ENCODE results near the gene FOXRED1.
"Not testable (repeated sequence)": the region's sequence is repeated elsewhere in the genome, so short reads cannot be mapped to it uniquely, and the experiment has no call there.

FOXRED1 gene

DNA sequence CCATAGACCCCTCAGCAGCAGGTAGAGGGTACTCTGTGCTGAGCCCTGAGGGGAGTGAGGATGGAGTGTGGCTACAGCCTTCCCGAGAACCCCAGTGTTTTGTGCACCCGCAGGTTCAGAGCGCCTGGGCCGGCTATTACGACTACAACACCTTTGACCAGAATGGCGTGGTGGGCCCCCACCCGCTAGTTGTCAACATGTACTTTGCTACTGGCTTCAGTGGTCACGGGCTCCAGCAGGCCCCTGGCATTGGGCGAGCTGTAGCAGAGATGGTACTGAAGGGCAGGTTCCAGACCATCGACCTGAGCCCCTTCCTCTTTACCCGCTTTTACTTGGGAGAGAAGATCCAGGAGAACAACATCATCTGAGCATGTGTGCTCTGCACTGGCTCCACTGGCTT lies 8.4 kb downstream of the FOXRED1 start:
- no peak for DNase-seq (ENCODE audit: low read depth in 2 of 2)

DNA sequence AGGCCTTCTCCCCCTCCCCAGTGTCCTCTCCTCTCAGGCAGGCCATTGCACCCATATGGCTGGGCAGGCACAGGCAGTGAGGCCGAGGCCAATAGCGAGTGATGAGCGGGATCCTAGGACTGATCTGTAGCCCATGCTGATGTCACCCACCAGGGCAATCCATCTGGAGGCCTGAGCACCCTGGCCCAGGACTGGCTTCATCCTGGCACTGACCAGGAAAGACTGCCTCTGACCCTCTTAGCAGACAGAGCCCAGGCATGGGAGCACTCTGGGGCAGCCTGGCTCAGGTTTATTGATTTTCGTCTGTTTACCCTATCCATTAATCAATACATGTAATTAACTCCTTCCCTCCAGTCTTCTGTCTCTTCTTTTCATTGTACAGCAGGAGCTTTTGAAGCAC lies 8.8 kb downstream of the FOXRED1 start:
- no peak for DNase-seq (ENCODE audit: low read depth in 2 of 2)

GRCh38 chr11:126279191-126279590 lies 10.2 kb downstream of the FOXRED1 start:
- no peak for DNase-seq (ENCODE audit: low read depth in 2 of 2)

GRCh38 chr11:126280595-126280994 lies 11.6 kb downstream of the FOXRED1 start:
- DNase-seq (ENCODE audit: low read depth in 2 of 2) = no peak

GRCh38 chr11:126281245-126281644 lies 12.3 kb downstream of the FOXRED1 start:
- no peak for DNase-seq (ENCODE audit: low read depth in 2 of 2)

DNA sequence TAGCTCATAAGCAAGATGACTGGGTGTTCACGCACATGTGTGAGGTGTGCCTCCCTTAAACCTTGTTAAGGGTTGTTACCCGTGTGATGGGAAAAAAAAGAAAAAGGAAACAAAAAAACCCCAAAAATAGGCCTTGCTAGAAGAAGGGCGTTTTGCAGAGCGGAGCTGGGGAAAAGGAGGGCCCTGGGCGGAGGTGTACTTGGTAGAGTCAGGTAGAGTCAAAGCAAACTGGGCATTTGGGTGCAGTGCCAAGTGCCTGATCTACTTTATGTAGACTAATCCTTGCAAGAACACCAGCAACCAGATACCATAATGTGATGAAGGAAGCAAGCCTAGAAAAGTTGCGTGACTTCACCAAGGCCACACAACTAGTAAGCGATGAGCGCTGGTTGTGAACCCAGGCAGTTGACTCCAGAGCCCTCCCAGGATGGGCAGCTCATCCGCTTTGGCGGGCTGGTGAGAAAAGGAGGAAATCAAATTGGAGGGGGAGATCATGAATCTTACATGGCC lies 12.8 kb downstream of the FOXRED1 start:
- DNase-seq (ENCODE audit: low read depth in 2 of 2) = no peak

DNA sequence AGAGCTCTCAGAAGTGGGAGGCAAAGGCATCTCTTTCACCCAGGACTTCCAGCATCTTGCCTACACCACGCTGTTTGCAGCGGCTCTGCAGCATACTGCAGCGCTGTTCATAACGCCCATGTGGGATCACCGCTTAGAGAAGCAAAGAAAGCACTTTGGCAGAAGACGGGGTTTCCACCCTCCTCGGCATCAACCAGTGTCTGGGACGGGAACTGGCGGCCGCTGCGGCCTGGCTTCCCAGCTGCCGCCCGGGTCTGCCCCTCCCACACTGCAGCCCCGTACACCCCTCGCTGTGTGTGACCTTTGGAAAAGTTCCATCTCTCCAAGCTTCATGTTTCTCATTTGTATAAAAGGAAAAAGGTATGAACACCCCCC lies 13.4 kb downstream of the FOXRED1 start:
- DNase-seq (ENCODE audit: low read depth in 2 of 2) = no peak

DNA sequence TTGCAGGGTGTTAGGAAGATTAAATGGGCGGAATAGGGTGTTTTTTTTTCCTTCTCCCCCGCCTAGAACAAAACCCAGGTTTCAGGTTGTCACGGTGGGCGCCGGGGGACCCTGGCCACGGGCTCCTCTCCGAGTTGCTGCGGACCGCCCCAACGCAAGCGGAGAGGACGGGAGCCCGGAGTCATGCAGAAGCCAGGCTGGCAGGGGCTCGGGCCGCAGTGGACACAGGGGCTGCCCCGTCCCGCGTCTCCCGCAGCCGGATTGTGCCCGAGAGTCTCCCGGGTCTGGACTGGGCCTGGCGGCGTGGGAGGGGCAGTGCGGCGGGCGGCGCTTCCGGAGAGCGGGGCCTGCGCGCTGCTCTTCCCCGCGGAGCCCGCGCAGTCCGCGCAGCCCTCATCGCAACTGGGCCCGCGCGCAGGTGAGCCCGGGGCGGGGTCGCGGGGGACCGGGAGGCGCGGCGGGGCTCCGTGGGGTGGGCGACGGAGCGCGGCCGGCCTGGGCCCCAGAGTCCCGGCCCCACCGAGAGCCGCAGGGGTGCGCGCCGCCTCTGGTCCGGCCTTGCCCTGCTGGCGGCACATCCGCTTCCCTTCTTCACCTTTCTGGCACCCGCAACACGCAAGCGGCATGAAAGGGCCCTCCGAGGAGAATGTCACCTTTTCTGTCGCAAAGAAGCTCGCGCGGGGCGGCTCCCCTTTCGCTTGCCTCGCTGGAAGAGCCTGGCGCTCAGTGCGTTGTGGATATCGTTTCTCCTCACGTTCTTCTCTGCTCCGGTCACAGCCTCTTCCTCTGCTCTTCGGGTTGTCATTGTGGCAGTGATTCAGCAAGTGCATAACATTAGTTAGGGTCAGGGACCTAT lies 14.0 kb downstream of the FOXRED1 start, which contains the start of gene TIRAP:
TIRAP (plus strand) TSS at position 358 of the 856 bp plus-strand sequence. CDS start 7,802 bp downstream, outside the sequence.
- peak; percentile 15 to 23 for DNase-seq (ENCODE audit: low read depth in 2 of 2)

GRCh38 chr11:126284829-126285228 lies 15.9 kb downstream of the FOXRED1 start:
- peak; percentile 73 to 76 for DNase-seq (ENCODE audit: low read depth in 2 of 2)

GRCh38 chr11:126288237-126288636 lies 19.3 kb downstream of the FOXRED1 start:
- DNase-seq (ENCODE audit: low read depth in 2 of 2) = no peak

- DNase-seq (ENCODE audit: low read depth in 2 of 2) = no peak
These were observed 21.9 kb downstream of the FOXRED1 start for GRCh38 chr11:126290887-126291286.

GRCh38 chr11:126293726-126294125 lies 24.8 kb downstream of the FOXRED1 start:
- DNase-seq (ENCODE audit: low read depth in 2 of 2) = no peak

DNA sequence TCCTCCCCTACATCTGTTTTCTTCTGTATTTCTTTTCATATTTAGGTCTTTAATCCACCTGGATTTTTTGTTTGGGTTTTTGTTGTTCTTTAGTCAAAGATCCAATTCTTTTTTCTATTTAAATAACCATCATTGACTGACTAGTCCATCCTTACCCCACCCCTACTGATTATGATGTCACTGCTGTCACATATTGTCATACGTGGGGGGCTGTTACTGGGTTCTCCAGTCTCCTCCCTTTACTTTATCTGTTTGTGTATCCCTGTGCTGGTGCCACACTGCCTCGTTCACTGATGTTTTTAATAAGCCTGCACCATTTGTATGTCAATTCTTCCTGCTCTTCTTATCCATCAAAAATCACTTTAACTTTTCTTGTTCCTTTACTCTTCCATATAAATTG lies 28.1 kb downstream of the FOXRED1 start:
- DNase-seq (ENCODE audit: low read depth in 2 of 2) = no peak

- DNase-seq (ENCODE audit: low read depth in 2 of 2) = peak; percentile 65 to 71
These were observed 34.9 kb downstream of the FOXRED1 start, which contains the start of gene DCPS for GRCh38 chr11:126303623-126304456. DCPS (plus strand) TSS chr11:126304060; CDS start chr11:126304081, 21 bp downstream.

DNA sequence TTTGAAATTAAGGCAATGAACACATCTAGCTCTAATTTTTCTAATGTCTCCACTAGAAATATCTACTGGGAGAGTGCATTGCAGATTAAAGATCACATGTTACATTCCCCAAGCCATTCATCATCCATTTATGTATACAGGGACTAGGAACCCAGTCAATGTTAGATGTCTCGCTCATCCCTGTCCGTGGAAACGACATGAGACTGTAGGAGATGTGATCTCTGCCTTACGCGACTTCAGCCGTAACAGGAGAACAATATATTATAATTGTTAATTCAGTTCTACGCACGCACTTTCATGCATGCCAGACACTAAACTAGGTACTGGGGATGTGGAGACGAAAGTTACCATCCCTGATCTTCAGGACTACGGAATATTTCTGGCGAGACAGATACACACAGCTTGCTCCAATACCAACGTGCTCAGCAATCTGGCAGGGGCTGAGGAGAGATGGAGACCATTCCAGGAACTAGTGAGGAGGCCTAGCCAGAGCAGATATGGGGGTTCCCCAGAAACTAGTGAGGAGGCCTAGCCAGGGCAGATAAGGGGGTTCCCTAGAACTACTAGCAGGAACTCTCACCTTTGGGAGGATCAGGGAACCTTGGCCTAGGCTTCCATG lies 35.6 kb downstream of the FOXRED1 start:
- DNase-seq (ENCODE audit: low read depth in 2 of 2) = no peak

DNA sequence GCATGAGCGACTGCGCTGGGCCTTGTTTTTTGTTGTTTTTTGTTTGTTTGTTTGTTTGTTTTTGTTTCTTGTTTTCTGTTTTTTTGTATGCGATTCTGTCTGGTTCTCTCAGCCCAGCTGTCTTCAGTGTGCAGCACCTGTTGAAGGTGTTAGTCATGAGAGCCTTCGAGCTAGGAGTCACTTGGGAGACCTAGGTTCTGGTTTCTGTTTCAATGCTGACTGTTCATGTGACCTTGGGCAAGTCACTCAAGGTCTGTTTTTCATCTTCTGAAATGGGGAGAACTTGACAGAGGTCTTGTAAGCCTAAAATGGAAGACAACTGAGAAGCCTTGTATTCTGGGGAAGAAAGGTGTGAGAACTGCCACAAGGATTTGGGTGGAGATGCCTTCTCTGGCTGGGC lies 36.7 kb downstream of the FOXRED1 start:
- no peak for DNase-seq (ENCODE audit: low read depth in 2 of 2)

GRCh38 chr11:126307706-126308105 lies 38.8 kb downstream of the FOXRED1 start:
- no peak for DNase-seq (ENCODE audit: low read depth in 2 of 2)

DNA sequence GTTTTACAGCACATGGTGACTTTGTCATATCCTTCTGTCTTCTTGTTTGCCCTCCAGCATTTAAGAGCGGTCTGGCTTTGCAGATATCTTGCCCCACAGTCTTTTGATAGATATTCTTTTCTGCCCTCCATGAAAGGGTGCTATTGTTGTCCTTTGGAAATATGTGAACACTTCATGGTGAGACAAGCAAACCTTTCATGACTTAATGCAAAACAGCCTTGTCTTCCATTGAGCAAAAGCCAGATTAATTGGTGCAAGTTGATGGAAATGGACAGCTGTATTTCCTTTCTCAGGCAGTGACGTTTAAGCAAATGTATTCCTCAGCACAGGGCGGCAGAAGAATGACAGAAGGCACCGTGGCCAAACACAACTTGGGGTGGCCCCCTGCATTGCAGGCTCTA lies 39.3 kb downstream of the FOXRED1 start:
- DNase-seq (ENCODE audit: low read depth in 2 of 2) = no peak

DNA sequence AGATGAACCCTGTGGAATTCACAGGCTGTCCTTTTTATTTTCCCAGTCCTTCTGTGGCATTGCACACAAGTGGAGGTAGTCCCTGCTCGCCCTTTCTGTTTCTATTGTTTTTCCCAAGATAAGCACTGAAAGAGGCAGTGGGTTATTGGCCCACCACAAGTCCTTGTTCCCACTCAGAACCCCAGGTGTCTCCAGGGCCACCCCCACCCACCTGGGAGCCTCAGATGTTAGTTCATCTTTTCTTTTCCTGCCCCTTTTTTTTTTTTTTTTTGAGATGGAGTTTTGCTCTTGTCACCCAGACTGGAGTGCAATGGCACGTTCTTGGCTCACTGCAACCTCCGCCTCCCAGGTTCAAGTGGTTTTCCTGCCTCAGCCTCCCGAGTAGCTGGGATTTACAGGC lies 39.8 kb downstream of the FOXRED1 start:
- not testable (repeated sequence) for DNase-seq (ENCODE audit: low read depth in 2 of 2)

DNA sequence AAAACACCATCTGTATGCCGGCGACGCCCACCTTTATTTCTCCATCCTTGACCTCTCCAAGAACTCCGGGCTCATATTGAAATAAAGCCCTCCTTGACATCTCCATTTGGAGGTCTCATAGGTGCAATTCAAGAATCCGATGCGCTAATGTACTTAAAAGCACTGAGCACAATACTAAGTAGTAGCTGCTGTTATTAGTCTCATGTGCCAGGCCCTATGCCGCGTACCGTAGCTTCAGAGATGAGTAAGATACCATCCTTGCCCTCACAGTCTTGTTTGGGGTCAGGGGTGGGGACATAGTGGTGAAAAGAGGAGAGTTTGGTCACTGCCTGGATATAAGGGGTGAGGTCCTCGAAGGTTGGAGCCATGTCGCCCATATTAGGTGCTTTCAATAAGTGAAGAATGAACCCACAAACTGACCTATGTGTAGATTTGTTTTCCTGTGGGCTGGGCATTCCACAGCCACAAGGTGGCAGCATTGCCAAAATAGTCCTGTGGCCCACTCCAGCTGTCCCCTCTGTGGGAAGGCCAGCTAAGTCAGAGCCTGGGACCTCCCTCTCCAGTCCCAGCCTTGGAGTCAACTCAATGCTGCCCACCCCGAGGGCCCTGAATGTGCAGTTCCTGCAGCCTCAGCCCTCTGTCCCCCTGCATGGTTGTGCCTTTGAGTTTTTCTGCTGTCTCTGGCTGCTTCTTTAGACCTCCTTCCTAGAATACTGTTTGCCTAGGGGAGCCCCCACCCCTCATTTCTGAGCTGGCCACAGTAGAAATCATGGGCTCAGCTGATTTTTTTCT lies 41.4 kb downstream of the FOXRED1 start:
- DNase-seq (ENCODE audit: low read depth in 2 of 2) = peak in 1 of 2 donors; percentile 23

DNA sequence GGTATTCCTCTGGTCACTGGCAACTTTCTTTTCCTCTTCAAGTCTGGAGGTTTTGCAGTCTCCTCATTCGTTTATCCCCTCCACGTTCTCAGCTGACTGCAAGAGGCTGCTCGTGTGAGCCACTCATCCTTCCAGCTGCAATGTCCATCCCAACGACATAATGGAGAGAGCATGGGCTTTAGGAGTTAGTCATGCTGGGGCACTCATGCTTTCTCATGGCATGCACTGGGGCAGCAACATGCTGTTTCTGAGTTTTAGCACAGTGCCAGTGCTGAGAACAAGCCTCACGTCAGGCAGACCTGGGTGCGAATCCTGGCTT lies 42.0 kb downstream of the FOXRED1 start:
- no peak for DNase-seq (ENCODE audit: low read depth in 2 of 2)
